Natural killer cell treated with Interleukin-12 subunit alpha and Interleukin-12 subunit beta and Interleukin-15 and Interleukin-18, amount 100 ng/mL, for 72 hours (primary cell): ENCODE measurements around the gene SPRY1. TPM values are rescaled to one million over a fixed set of nuclear protein-coding genes. Genes with fewer than 3 reads are reported as not detected.

Experiments used
- ATAC-seq, 2 donors: fragments of 150-1000 bp; cut with Tn5 transposase in 1 of 2; sonication (Bioruptor Pico), chemical (Tn5 transposase) in 1 of 2; 2 replicates each; pipeline ENCODE4 v1.10.0; 2021
- DNase-seq: peaks from one replicate; pipeline ENCODE4 v3.0.0; 2022; ENCODE audit warnings: low spot score
- H3K27ac Mint-ChIP-seq, 2 donors: 1 replicate in 1 of 2; 2 replicates in 1 of 2; pipeline ENCODE4 v1.8.0; 2022; ENCODE audit warnings: mixed read lengths in 2 of 2, mild to moderate bottlenecking in 1 of 2, moderate library complexity in 1 of 2
- H3K27me3 Mint-ChIP-seq, 2 donors: 1 replicate in 1 of 2; 2 replicates in 1 of 2; pipeline ENCODE4 v1.8.0; 2022; ENCODE audit warnings: mixed read lengths in 2 of 2
- H3K36me3 Mint-ChIP-seq: one replicate; pipeline ENCODE4 v1.8.0; 2022; ENCODE audit warnings: mixed read lengths
- H3K4me1 Mint-ChIP-seq, 2 donors: 1 replicate in 1 of 2; 2 replicates in 1 of 2; pipeline ENCODE4 v1.8.0; 2022; ENCODE audit warnings: low read depth in 2 of 2, mixed read lengths in 2 of 2, mild to moderate bottlenecking in 1 of 2
- H3K4me3 Mint-ChIP-seq: one replicate; pipeline ENCODE4 v1.8.0; 2022; ENCODE audit warnings: mixed read lengths
- H3K9me3 Mint-ChIP-seq: 2 replicates; pipeline ENCODE4 v1.8.0; 2022; ENCODE audit warnings: mixed read lengths
- total RNA-seq, 2 donors: library from RNA; stranded (reverse); gene quantifications; one replicate each; pipeline ENCODE4 v1.2.3, GENCODE V29; 2022

SPRY1 gene
- total RNA-seq, 2 donors from 2014 or later: 1.7 to 4.2 TPM

DNA sequence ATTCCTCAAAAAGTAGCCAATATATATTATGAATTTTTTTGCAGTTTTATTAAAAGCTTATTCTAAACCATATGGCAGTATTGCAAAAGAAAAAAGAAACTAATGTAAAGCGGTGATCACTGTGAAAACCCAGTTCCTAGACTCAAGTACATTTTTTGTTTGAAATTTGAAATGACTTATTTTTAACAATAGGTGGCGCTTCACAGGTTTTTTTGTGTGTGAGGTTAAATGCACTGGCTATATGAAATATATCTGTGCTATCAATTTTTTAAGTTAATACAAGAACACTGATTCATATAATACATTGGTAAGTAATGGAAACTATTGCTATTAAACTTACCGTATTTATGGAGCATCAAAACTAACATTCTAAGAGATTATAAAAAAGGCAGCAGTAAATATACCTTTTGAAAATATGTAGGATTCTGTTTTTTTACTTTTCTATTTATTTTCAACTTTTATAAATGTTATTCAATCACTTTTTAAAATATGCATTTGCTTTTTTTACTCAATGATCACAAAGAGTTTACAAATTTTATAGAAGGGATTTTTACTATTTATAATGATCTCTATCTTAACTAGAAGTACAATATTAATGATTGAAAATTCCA, 5.6 kb upstream of the SPRY1 start:
- ATAC-seq (no peak), DNase-seq (no peak)
- Mint-ChIP-seq H3K27ac (no peak overlapping the region), H3K27me3 (peaks cover 0 to 8% of the 10 kb centered on the region in 2 donors), H3K4me1 (no peaks in the 10 kb centered on the region), H3K4me3 (no peak overlapping the region), H3K36me3 (no peaks in the 10 kb centered on the region), H3K9me3 (no peaks in the 10 kb centered on the region)

DNA sequence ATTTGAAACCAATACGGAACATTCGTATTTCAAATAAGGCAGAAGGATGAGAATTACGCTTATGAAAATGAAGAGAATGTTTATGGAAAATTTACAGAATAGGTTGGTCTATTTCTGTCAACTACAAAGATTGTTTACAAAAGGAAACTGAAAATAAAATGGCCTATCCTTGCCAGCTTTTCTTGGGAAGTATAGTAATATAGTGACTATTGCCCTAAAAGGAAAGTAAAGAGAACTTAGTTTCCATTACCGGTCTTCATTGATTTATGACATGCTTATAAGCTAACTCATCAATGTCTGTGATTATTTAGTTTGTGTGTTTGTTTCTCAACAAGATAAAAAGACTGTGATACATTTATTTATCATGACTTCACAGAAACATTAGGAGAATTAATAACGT, 2.9 kb upstream of the SPRY1 start:
- no peak for DNase-seq
- ATAC-seq: no peak
- H3K36me3 Mint-ChIP-seq: no peaks in the 10 kb centered on the region
- H3K27ac Mint-ChIP-seq: no peak overlapping the region
- peaks cover 13 to 14% of the 10 kb centered on the region in 2 donors for H3K4me1 Mint-ChIP-seq
- no peak overlapping the region for H3K4me3 Mint-ChIP-seq
- H3K27me3 Mint-ChIP-seq: peaks cover 0 to 8% of the 10 kb centered on the region in 2 donors
- no peaks in the 10 kb centered on the region for H3K9me3 Mint-ChIP-seq

- peak overlapping the region; percentile 0 to 3 for H3K27ac Mint-ChIP-seq
- H3K4me3 Mint-ChIP-seq: peak overlapping the region; percentile 71
- ATAC-seq (peak; percentile 39 to 52), DNase-seq (no peak)
- no peaks in the 10 kb centered on the region for H3K9me3 Mint-ChIP-seq
- H3K27me3 Mint-ChIP-seq: peaks cover 10 to 12% of the 10 kb centered on the region in 2 donors
- H3K36me3 Mint-ChIP-seq: no peaks in the 10 kb centered on the region
- H3K4me1 Mint-ChIP-seq: peaks cover 22 to 27% of the 10 kb centered on the region in 2 donors
These were observed 810 bp downstream of the SPRY1 start for GRCh38 chr4:123397144-123398065.

DNA sequence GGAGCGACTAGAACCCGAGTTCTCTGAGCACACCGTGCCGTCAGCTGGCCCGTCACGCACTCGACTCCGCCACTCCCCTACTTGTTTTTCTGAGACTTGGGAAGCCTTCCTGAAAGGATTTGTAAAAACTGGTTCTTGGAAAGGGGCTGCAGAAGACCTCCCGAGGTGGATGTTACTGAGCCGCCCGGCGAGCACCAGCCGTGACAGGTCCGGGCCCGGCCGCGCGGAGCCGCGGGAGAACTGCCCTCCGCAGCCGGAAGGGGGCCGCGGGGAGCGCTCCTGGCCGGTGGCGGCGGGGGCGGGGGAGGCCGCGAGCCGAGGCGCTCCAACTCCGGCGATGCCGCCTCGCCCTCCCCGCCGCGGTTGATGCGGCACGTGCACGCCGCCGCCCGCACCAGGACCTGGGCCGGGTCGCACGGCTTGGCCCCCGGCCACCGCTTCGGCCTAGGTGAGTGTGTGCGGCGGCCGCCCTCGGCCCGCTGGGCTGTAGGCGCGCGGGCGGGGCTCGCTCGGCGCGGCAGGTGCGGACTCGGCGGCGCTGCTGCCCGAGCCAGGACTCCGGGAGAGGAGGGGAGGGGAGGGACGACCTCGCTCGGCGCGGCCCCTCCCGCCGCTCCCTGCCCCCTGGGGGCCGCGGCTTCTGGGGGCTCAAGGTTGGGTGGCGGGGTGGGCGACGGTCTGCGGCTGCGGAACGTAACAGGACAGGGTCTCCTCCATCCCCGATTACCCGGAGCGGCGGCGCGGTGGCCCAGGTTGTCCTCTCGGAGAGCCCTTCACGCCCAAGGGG, 1.7 kb downstream of the SPRY1 start:
- H3K4me1 Mint-ChIP-seq: peaks cover 22 to 27% of the 10 kb centered on the region in 2 donors
- DNase-seq: peak; percentile 81
- ATAC-seq: peak; percentile 88 to 92
- no peaks in the 10 kb centered on the region for H3K9me3 Mint-ChIP-seq
- peak overlapping the region; percentile 90 for H3K4me3 Mint-ChIP-seq
- no peaks in the 10 kb centered on the region for H3K36me3 Mint-ChIP-seq
- peaks cover 10 to 12% of the 10 kb centered on the region in 2 donors for H3K27me3 Mint-ChIP-seq
- no peak overlapping the region for H3K27ac Mint-ChIP-seq

DNA sequence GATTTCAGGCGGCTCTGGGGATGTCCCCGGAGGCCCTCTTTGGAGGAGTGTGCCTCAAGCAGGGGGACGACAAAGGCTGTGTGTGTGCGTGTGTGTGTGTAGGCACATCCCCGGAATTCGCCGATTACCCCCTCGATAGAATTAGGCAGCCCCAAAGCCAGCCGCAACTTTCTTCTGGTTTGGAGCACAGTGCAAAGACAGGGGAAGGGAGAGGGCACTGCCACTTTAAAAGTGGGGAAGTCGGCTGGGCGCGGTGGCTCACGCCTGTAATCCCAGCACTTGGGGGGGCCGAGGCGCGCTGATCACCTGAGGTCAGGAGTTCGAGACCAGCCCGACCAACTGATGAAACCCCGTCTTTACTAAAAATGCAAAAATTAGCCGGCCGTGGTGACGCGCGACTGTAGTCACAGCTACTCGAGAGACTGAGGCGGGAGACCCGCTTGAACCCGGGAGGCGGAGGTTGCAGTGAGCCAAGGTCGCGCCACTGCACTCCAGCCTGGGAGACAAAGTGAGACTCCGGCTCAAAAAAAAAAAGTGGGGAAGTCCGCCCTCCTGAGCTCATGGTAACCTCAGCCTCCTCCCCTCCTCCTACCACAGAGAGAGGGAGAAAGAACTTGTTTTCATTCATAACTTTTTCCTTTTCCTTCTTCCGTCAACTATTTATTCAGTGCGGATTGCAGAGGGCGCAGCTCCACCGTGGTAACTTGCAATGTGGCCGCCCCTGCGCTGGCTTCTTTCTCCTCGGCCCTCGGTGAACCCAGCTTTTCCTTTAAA, 2.4 kb downstream of the SPRY1 start:
- Mint-ChIP-seq H3K27me3 (peaks cover 10 to 12% of the 10 kb centered on the region in 2 donors), H3K4me3 (peak overlapping the region; percentile 90), H3K4me1 (peaks cover 22 to 27% of the 10 kb centered on the region in 2 donors), H3K27ac (peak overlapping the region; percentile 27 to 79), H3K36me3 (no peaks in the 10 kb centered on the region), H3K9me3 (no peaks in the 10 kb centered on the region)
- DNase-seq (no peak), ATAC-seq (peak; percentile 45 to 50)

- Mint-ChIP-seq H3K4me3 (peak overlapping the region; percentile 90), H3K27me3 (peaks cover 10 to 12% of the 10 kb centered on the region in 2 donors), H3K4me1 (peaks cover 22 to 27% of the 10 kb centered on the region in 2 donors), H3K27ac (peak overlapping the region; percentile 27 to 79), H3K36me3 (no peaks in the 10 kb centered on the region), H3K9me3 (no peaks in the 10 kb centered on the region)
- ATAC-seq (no peak), DNase-seq (no peak)
These were observed 3.2 kb downstream of the SPRY1 start for GRCh38 chr4:123399627-123400358.

- Mint-ChIP-seq H3K27me3 (peaks cover 10 to 12% of the 10 kb centered on the region in 2 donors), H3K36me3 (no peaks in the 10 kb centered on the region), H3K4me3 (no peak overlapping the region), H3K4me1 (peaks cover 20 to 24% of the 10 kb centered on the region in 2 donors), H3K9me3 (no peaks in the 10 kb centered on the region), H3K27ac (no peak overlapping the region)
- ATAC-seq (no peak), DNase-seq (no peak)
These were observed 4.9 kb downstream of the SPRY1 start for GRCh38 chr4:123401271-123402120.

DNA sequence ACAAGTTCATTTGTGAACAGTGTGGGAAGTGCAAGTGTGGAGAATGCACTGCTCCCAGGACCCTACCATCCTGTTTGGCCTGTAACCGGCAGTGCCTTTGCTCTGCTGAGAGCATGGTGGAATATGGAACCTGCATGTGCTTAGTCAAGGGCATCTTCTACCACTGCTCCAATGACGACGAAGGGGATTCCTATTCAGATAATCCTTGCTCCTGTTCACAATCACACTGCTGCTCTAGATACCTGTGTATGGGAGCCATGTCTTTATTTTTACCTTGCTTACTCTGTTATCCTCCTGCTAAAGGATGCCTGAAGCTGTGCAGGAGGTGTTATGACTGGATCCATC, 5.5 kb downstream of the SPRY1 start:
- Mint-ChIP-seq H3K9me3 (no peaks in the 10 kb centered on the region), H3K4me1 (peaks cover 14 to 18% of the 10 kb centered on the region in 2 donors), H3K27ac (no peak overlapping the region), H3K4me3 (no peak overlapping the region), H3K27me3 (peaks cover 10 to 12% of the 10 kb centered on the region in 2 donors), H3K36me3 (no peaks in the 10 kb centered on the region)
- ATAC-seq (no peak), DNase-seq (no peak)

DNA sequence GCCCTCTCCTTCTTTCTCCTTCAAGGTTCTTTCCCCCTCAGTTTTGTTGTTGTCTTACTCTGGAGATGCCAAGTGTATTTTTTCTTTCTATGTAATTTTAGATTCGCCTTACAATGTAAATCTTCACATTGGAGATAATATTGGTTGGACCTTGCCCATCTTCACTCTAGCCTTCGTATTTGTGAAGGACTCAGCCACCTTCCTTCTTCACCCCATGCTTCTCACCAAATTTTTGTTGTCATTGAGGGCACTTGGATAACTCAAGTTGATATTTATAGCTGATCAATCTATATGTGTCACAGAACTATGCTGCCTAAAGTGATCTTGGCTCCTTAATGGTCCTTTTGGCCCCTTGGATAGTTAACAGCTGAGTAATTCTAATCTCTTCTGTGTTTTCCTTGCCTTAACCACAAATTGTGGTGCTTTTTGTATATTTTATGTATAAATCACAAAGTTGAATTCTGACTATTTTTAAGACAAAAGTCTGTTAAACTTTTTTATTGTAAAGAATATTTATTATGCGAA, 6.5 kb downstream of the SPRY1 start:
- no peak overlapping the region for H3K4me3 Mint-ChIP-seq
- H3K36me3 Mint-ChIP-seq: no peaks in the 10 kb centered on the region
- H3K27me3 Mint-ChIP-seq: peaks cover 10 to 12% of the 10 kb centered on the region in 2 donors
- H3K9me3 Mint-ChIP-seq: no peaks in the 10 kb centered on the region
- DNase-seq: no peak
- H3K4me1 Mint-ChIP-seq: peaks cover 9 to 13% of the 10 kb centered on the region in 2 donors
- H3K27ac Mint-ChIP-seq: no peak overlapping the region
- no peak for ATAC-seq

DNA sequence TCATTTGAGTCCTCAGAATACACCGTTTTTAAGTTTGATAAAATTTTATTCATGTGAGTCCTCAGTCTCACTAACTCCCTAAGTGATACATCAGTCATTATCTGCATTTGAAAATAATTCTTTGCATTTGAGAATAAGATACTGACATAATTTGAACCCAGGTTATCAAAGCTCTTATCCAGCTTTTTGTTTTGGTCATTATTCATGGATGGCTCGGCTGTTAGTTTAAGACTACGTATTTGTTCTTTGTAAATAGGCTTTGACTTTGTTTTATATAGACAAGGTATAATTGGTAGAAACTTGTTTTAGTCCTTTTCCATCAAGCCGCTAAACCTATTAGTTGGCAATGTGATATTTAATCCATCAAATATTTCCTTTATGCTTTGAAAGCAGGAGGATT, 7.9 kb downstream of the SPRY1 start:
- peaks cover 5 to 9% of the 10 kb centered on the region in 2 donors for H3K4me1 Mint-ChIP-seq

DNA sequence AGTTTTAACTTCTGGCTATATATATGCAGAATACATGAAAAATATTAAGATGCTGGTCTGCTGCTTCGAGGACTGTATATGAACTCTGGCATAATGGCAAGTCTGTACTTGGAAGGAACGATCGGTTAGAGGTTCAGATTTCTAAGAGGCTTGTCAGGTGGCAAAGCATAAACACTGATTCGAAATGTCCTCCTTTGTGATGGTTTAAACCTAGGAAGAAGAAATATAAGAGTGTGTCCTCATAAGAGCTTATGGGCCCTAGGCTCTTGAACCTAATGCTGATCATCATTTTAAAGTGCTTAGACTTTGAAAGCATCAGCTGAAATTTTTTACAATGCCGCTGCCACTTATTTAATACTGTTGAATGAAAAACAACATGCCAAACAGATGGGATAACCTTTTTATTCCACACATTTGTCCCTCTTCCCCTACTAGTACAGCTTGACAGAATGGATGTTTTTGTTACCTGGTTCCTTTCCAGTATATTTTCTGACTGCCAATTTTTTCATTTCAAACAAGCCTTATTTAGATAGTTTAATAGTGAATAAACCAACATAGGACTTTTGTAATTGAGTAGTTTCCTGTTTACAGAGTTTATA, 8.8 kb downstream of the SPRY1 start:
- H3K27me3 Mint-ChIP-seq: peaks cover 0 to 4% of the 10 kb centered on the region in 2 donors
- DNase-seq: no peak
- no peak for ATAC-seq
- H3K4me3 Mint-ChIP-seq: no peak overlapping the region
- H3K4me1 Mint-ChIP-seq: peaks cover 0 to under 1% of the 10 kb centered on the region in 2 donors
- H3K36me3 Mint-ChIP-seq: no peaks in the 10 kb centered on the region
- H3K9me3 Mint-ChIP-seq: no peaks in the 10 kb centered on the region
- H3K27ac Mint-ChIP-seq: no peak overlapping the region

More for the DNA sequence above, 7.9 kb downstream of the SPRY1 start:
- Mint-ChIP-seq H3K27me3 (peaks cover 7 to 10% of the 10 kb centered on the region in 2 donors), H3K9me3 (no peaks in the 10 kb centered on the region), H3K4me3 (no peak overlapping the region), H3K36me3 (no peaks in the 10 kb centered on the region), H3K27ac (no peak overlapping the region)
- no peak for ATAC-seq
- DNase-seq: no peak
